Stimulated activated naive B cell treated with anti-CD40 and anti-IgM and Interleukin-4, amounts not matched to agents 10 μg/mL and 1 μg/mL and 100 μg/mL, for 72 hours (primary cell): ENCODE measurements around the gene CDK15.

ENCODE experiments used
- ATAC-seq, 2 donors: fragments of 150-1000 bp; cut with Tn5 transposase; replicated peaks; 2 replicates each; pipeline ENCODE4 v1.10.0; 2021; ENCODE audit warnings: moderate library complexity in 1 of 2
- DNase-seq: peaks from one replicate; pipeline ENCODE4 v3.0.0; 2021
- H3K27ac Mint-ChIP-seq: one replicate; pipeline ENCODE4 v1.8.0; 2022; ENCODE audit warnings: mild to moderate bottlenecking, mixed read lengths
- H3K27me3 Mint-ChIP-seq, 2 donors: one replicate each; pipeline ENCODE4 v1.8.0; 2022; ENCODE audit warnings: mixed read lengths in 2 of 2
- H3K36me3 Mint-ChIP-seq, 2 donors: one replicate each; pipeline ENCODE4 v1.8.0; 2022; ENCODE audit warnings: mixed read lengths in 2 of 2, mild to moderate bottlenecking in 1 of 2
- H3K4me1 Mint-ChIP-seq, 2 donors: one replicate each; pipeline ENCODE4 v1.8.0; 2022; ENCODE audit warnings: mixed read lengths in 2 of 2, mild to moderate bottlenecking in 1 of 2
- H3K4me3 Mint-ChIP-seq, 2 donors: one replicate each; pipeline ENCODE4 v1.8.0; 2022; ENCODE audit warnings: mild to moderate bottlenecking in 2 of 2, mixed read lengths in 2 of 2, moderate library complexity in 1 of 2
- H3K9me3 Mint-ChIP-seq, 2 donors: one replicate each; pipeline ENCODE4 v1.8.0; 2022; ENCODE audit warnings: mixed read lengths in 2 of 2, mild to moderate bottlenecking in 1 of 2

Gene CDK15

DNA sequence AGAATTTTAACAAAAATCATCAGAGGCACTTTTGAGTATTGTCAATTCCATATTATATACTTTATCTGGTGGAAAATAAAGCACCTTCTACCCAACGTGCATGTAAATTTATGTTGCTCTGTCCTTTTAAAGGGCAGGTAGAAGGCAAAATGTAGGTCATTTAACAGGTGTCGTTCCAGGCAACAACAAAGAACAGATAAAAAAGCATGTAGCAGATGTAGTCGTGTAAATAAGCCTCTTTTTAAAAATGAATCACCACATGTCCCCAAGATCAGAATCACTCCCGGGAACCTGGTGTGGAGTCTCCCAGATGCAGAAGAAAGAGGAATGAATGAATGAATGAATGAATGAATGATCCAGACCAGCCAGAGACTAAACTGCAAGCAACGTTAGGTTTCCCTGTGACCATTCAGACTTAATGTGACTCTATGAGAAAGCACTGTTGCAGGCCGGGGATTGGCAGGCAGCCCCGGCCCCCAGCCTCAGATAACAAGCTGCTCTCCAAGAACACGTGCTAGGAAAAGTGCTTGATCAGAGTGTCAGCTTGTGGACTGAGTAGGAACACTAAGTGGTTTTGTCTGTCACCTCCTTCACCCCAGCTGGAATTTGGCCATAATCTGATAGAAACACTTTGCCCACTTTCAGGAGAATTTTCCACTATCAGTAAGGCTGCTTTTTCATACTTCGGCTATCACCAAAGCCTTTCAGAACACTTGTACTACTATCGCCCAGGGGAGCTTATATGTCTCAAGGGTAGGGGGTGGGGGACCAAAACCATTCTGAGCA, 100.6 kb downstream of the CDK15 start:
- H3K9me3 Mint-ChIP-seq = no peaks in the 10 kb centered on the region
- H3K27ac Mint-ChIP-seq = no peak overlapping the region
- ATAC-seq (no peak), DNase-seq (no peak)
- no peak overlapping the region for H3K4me3 Mint-ChIP-seq
- no peaks in the 10 kb centered on the region for H3K36me3 Mint-ChIP-seq
- H3K27me3 Mint-ChIP-seq = peaks cover 17 to 33% of the 10 kb centered on the region in 2 donors
- H3K4me1 Mint-ChIP-seq = peaks cover 8 to 13% of the 10 kb centered on the region in 2 donors

DNA sequence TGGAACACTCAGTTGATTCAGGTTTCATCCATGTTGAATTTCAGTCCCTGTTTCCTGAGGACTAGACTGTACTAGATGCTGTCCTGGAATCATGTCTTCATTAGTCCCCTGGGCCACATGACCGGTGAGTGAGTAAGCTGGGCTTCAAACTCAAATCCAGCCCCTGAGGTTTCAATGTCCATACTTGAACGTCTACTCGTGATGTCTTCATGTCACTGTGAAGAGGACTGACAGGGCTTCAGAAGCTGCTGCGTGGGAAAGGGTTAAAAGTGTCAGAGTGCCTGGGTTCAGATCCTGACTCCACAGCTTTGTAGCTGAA, 101.2 kb downstream of the CDK15 start:
- ATAC-seq (no peak), DNase-seq (no peak)
- H3K27ac Mint-ChIP-seq = no peak overlapping the region
- no peak overlapping the region for H3K4me3 Mint-ChIP-seq
- H3K9me3 Mint-ChIP-seq = no peaks in the 10 kb centered on the region
- H3K36me3 Mint-ChIP-seq = no peaks in the 10 kb centered on the region
- peaks cover 17 to 33% of the 10 kb centered on the region in 2 donors for H3K27me3 Mint-ChIP-seq
- peaks cover 8 to 13% of the 10 kb centered on the region in 2 donors for H3K4me1 Mint-ChIP-seq

DNA sequence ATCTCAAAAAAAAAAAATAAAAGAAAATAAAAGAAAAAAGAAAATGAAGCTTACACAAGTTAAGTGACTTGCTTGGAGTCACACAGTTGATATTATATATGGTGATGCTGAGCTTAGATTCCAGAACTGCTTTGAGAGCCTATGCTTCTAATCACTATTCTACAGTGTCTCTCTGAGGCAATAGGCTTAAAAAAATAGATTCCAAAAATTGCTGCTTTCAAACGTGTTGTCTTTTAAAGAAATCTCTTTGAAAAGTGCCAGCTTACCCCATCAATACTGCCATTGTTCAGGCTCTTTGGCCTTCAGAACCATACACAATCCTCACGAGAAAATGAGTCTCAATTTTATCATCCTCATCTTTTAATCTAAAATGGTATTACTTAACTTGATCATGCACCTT, 102.6 kb downstream of the CDK15 start:
- H3K4me1 Mint-ChIP-seq = peaks cover 8 to 13% of the 10 kb centered on the region in 2 donors
- H3K4me3 Mint-ChIP-seq = no peak overlapping the region
- DNase-seq (no peak), ATAC-seq (no peak)
- H3K27me3 Mint-ChIP-seq = peaks cover 17 to 28% of the 10 kb centered on the region in 2 donors
- no peak overlapping the region for H3K27ac Mint-ChIP-seq
- no peaks in the 10 kb centered on the region for H3K9me3 Mint-ChIP-seq
- H3K36me3 Mint-ChIP-seq = no peaks in the 10 kb centered on the region

DNA sequence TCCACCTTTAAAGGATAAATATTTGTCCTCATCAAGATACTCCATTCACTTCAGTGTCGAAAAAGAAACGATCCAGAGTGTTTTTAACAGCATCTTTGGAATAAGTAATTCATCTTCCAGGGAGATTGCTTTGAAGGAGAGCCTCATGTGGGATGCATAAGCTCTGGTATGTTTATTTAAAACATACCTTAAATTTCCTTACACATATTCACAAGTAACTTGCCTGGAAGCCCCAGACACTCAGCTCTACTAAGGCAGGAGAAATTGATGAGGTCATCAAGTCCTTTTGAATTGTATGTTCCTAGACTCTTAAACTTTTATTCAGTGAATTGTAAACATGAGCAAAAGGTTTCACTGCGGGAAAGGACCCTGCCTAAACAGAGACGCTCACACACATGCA, 103.0 kb downstream of the CDK15 start:
- H3K9me3 Mint-ChIP-seq = no peaks in the 10 kb centered on the region
- no peak overlapping the region for H3K4me3 Mint-ChIP-seq
- peaks cover 17 to 26% of the 10 kb centered on the region in 2 donors for H3K27me3 Mint-ChIP-seq
- DNase-seq (no peak), ATAC-seq (no peak)
- no peaks in the 10 kb centered on the region for H3K36me3 Mint-ChIP-seq
- H3K4me1 Mint-ChIP-seq = peaks cover 8 to 11% of the 10 kb centered on the region in 2 donors
- H3K27ac Mint-ChIP-seq = no peak overlapping the region

DNA sequence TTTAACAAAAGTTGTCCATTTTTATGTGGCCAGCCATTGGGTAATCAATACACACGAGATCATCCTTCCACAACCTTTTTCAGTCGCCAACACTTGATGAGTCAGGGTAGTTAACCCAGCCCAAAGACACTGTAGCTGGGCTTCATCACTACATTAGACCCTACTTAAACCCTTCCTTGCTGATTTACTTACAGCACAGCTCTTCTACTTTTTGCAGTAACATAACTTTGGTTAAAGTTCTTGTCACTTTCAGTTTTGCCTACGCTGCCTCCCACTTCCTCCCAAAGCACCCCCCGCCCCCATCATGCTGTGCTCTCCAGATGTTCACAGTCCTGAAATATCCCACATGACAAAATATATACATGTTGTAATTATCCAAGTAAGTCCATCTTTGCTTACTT, 103.6 kb downstream of the CDK15 start:
- no peak for DNase-seq
- H3K27ac Mint-ChIP-seq = no peak overlapping the region
- H3K36me3 Mint-ChIP-seq = no peaks in the 10 kb centered on the region
- H3K9me3 Mint-ChIP-seq = no peaks in the 10 kb centered on the region
- H3K27me3 Mint-ChIP-seq = peaks cover 15 to 20% of the 10 kb centered on the region in 2 donors
- H3K4me3 Mint-ChIP-seq = peak overlapping the region in 1 of 2 donors; percentile 6
- peaks cover 6 to 7% of the 10 kb centered on the region in 2 donors for H3K4me1 Mint-ChIP-seq
- no peak for ATAC-seq

DNA sequence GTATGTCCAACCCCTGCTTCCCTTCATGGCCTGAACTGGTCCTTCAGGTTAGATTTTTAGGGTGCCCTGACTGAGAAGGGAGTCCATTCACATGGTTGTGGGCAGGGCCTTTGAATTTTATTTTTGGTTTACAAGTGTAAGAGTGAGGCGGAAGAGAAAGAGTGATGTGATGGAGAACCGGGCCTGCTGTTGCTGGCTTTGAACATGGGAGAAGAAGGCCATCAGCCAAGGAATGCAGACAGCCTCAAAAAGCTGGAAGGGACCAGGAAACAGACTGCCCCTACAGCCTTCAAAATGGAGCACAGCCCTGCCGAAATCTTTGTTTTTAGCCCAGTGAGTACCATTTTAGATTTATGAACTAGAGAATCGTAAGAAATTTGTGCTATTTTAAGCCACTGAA, 105.0 kb downstream of the CDK15 start:
- Mint-ChIP-seq H3K4me3 (no peak overlapping the region), H3K9me3 (no peaks in the 10 kb centered on the region), H3K36me3 (no peaks in the 10 kb centered on the region), H3K27me3 (peaks cover 7 to 9% of the 10 kb centered on the region in 2 donors), H3K4me1 (peaks cover 5 to 7% of the 10 kb centered on the region in 2 donors), H3K27ac (no peak overlapping the region)
- no peak for ATAC-seq
- no peak for DNase-seq

DNA sequence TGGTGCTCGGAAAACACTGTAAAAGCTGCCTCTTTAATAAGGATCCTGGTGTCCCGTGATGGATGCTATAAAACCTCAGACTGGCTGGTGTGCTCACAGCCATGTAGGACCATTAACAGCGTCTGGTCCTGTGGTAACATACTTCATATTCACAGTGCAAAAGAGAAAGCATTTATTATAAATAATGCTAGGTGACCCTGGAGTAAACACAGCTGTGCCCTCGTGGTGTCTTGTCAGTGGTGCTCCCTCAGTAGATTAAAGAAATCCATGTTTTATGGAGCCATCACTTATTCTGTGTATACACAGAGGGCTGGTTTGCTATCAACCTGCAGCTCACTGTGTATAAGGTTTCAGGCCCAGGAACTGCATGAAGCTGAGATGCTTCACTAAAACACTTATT, 106.9 kb downstream of the CDK15 start:
- H3K4me3 Mint-ChIP-seq = no peak overlapping the region

DNA sequence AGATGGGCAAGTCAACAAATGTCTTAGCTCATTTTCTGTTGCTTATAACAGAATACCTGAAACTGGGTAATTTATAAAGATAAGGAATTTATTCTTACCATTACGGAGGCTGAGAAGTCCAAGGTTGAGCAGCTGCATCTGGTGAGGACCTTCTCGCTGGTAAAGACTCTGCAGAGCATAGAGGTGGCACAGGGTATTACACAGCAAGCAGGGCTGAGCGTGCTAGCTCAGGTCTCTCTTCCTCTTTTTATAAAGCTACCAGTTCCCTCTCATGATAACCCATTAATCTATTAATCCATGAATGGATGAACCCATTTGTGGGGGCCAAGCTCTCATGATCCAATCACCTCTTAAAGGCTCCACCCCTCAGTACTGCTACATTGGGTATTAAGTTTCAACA, 109.1 kb downstream of the CDK15 start:
- Mint-ChIP-seq H3K27me3 (peaks cover 0 to under 1% of the 10 kb centered on the region in 2 donors), H3K27ac (no peak overlapping the region), H3K9me3 (no peaks in the 10 kb centered on the region), H3K36me3 (peaks cover 0 to 1% of the 10 kb centered on the region in 2 donors), H3K4me3 (no peak overlapping the region), H3K4me1 (no peaks in the 10 kb centered on the region)
- ATAC-seq = peak; percentile 95 to 96
- DNase-seq = no peak

More for the DNA sequence above, 106.9 kb downstream of the CDK15 start:
- Mint-ChIP-seq H3K27me3 (no peaks in the 10 kb centered on the region), H3K4me1 (peaks cover 5 to 7% of the 10 kb centered on the region in 2 donors), H3K36me3 (peaks cover 0 to 1% of the 10 kb centered on the region in 2 donors), H3K27ac (no peak overlapping the region), H3K9me3 (no peaks in the 10 kb centered on the region)
- DNase-seq (no peak), ATAC-seq (no peak)

DNA sequence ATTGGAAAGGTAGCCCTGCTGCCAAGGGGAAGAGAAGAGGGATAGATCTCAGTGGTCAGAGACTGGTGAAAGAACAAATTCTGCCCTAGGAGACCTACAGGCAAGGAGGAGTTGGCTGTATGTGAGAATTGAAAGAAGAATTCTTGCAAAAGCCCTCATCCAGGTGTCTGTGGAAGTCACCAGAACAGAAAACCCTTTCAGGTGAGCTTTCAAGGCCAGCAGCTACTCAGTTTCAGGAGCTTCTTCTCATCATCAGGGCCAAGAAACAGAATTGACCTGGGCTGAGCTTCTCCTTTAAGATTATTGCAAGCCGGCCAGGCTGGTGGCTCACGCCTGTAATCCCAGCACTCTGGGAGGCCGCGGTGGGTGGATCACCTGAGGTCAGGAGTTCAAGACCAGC, 110.2 kb downstream of the CDK15 start:
- Mint-ChIP-seq H3K27me3 (peaks cover 0 to 5% of the 10 kb centered on the region in 2 donors), H3K9me3 (no peaks in the 10 kb centered on the region), H3K4me1 (no peaks in the 10 kb centered on the region), H3K27ac (no peak overlapping the region), H3K36me3 (peaks cover 0 to 1% of the 10 kb centered on the region in 2 donors), H3K4me3 (no peak overlapping the region)
- no peak for ATAC-seq
- no peak for DNase-seq

DNA sequence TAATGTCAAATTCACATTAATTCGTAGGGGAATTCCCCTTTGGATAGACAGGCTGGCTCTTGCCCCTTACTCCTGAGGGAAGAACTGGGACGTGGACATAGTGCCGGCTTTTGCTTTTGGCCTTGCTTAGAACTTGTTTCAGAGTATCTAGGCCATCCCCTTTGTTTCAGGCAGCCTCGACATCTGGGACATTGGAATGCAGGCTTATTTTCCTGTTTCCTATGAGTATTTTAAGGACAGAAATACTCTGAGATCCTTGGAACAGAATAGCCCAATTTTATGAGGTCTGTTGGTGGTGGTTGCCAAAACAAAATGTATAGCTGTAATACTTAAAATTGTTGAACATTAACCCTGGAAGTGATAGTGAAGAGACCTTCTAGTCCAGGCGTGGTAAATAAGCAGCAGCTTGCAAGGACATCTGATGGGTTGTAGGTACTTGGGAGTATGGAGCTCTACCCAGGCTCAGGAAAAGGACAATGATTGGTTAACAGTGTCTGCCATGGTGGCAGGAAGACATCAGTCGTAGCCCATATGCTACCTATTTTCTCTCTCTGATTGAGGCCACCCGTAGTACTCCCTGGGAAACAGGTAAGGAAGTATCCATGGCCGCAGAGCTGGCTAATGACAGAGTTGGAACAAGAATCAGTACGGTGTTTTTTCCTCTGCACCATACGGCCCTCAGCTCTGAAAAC, 112.4 kb downstream of the CDK15 start:
- Mint-ChIP-seq H3K9me3 (peaks cover 0 to 3% of the 10 kb centered on the region in 2 donors), H3K27me3 (peaks cover 10 to 11% of the 10 kb centered on the region in 2 donors), H3K27ac (no peak overlapping the region), H3K4me1 (no peaks in the 10 kb centered on the region), H3K36me3 (peaks cover 0 to 1% of the 10 kb centered on the region in 2 donors), H3K4me3 (no peak overlapping the region)
- no peak for ATAC-seq
- no peak for DNase-seq

DNA sequence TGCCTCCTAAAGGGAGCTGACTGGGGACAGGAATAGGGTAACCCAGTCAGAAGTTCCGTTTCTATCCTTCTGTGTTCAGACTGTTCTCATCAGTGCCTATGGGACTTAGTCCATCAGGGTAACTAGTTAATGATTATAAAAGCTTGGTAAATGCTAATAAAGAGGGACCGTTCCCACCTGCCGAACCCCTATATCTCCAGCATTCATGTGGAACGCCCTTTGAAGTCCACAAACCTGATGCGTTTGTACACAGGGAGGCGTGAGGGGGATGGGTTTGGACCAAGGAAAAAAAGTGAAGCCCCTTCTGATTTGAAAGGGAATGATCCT, 112.9 kb downstream of the CDK15 start:
- H3K4me3 Mint-ChIP-seq = no peak overlapping the region
- ATAC-seq (no peak), DNase-seq (no peak)
- peaks cover 0 to 1% of the 10 kb centered on the region in 2 donors for H3K36me3 Mint-ChIP-seq
- H3K4me1 Mint-ChIP-seq = no peaks in the 10 kb centered on the region
- H3K27ac Mint-ChIP-seq = no peak overlapping the region
- H3K27me3 Mint-ChIP-seq = peaks cover 11 to 13% of the 10 kb centered on the region in 2 donors
- peaks cover 0 to 3% of the 10 kb centered on the region in 2 donors for H3K9me3 Mint-ChIP-seq

DNA sequence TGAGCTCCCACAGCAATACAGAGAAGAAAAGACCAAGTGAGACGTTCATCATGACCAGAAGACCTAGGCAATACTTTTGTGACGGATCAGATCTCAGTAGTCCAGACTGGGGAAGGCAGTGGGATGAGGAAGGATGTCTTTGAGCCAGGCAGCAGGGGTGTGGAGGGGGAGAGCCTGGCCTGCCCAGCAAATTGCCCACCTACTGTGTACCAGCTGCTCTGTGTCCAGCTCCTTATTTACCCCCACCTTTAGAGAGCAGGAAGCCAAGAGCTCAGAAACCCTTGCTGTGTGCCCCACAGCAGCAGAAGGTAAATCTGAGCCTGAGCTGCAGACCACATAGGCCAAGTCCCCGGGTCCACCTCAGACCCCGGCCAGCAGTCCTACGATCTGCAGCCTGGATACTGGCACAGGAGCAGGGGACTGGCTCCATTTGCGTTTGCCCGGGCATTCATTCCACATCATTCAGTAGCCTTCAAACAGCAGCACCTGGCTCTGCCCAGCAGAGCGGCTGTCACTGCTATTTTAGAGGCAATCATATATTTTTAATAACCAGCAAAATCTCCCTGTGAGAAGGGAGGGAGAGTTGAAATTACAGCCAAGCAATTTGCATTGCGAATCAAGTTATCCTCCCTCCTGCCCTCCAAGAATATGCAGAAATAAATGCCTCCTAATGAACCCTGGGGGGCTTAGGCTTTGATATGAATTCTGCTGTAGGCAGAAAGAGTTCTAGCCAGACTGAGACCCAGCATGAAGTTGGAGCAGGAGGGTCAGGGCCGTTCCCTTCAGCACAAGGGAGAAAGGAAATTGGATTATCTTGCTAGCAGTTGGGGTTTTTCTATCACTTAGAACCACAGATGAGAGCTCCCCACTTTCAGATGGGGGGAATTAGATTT, 117.3 kb downstream of the CDK15 start:
- no peaks in the 10 kb centered on the region for H3K4me1 Mint-ChIP-seq
- no peaks in the 10 kb centered on the region for H3K36me3 Mint-ChIP-seq
- no peak overlapping the region for H3K27ac Mint-ChIP-seq
- ATAC-seq (no peak), DNase-seq (no peak)
- peaks cover 25 to 26% of the 10 kb centered on the region in 2 donors for H3K27me3 Mint-ChIP-seq
- peaks cover 0 to 3% of the 10 kb centered on the region in 2 donors for H3K9me3 Mint-ChIP-seq
- H3K4me3 Mint-ChIP-seq = no peak overlapping the region

DNA sequence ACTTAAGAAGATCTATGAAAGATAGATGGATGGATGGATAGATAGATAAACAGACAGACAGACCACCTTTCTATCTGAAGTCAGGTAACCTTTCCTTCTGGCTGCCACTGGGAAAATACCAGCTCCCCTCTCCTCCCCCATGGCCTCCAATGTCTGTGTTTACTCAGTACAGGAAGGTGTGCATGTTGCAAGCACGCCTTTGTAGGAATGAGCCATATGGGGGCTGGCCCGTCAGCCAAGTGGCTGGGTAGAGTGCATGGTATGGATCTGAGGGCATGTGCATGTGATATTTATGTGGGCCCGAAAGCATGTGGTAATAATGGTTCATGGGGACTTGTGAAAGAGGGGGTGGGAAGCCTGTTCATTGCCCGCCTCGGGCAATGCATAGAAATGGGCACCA, 118.1 kb downstream of the CDK15 start:
- peaks cover 25 to 28% of the 10 kb centered on the region in 2 donors for H3K27me3 Mint-ChIP-seq
- peaks cover 0 to 3% of the 10 kb centered on the region in 2 donors for H3K9me3 Mint-ChIP-seq
- no peak overlapping the region for H3K27ac Mint-ChIP-seq
- no peak overlapping the region for H3K4me3 Mint-ChIP-seq
- ATAC-seq (no peak), DNase-seq (no peak)
- no peaks in the 10 kb centered on the region for H3K36me3 Mint-ChIP-seq
- H3K4me1 Mint-ChIP-seq = no peaks in the 10 kb centered on the region

DNA sequence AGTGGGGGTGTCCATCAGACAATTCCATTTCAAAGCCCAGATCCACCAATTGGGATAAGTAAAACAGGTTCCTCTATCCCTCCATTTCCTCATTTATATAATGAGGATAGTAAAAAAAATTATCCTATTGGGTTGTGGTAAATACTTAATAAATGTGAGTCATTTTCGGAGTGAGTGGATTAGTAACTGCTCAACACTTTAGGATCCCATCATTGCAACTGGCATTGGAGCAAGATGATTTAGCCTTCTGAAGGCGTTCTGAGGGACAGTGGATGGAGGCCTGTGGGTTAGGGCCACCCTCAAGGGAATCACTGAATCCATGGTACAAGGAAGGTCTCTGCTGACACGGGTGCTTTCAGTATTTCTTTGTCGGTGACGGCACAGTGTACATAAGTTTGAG, 118.7 kb downstream of the CDK15 start:
- no peaks in the 10 kb centered on the region for H3K4me1 Mint-ChIP-seq
- H3K4me3 Mint-ChIP-seq = no peak overlapping the region
- H3K27ac Mint-ChIP-seq = no peak overlapping the region
- H3K27me3 Mint-ChIP-seq = peaks cover 25 to 28% of the 10 kb centered on the region in 2 donors
- DNase-seq = no peak
- peaks cover 0 to 3% of the 10 kb centered on the region in 2 donors for H3K9me3 Mint-ChIP-seq
- ATAC-seq = no peak
- H3K36me3 Mint-ChIP-seq = no peaks in the 10 kb centered on the region
